HFF-Myc (cell line): ENCODE measurements around the gene ST7.

ENCODE experiments used
- DNase-seq: peaks from one replicate; pipeline ENCODE4 v3.0.0-alpha.2; 2011; ENCODE audit warnings: low read depth; ENCODE audit errors: extremely low read depth
- H3K4me3 ChIP-seq: replicated peaks from 2 replicates; pipeline ENCODE4 v1.5.1; 2011; ENCODE audit warnings: low read depth, mild to moderate bottlenecking, control low read depth, low read length
- TF ChIP-seq, protein P1 (sequence below): IDR thresholded peaks from 2 replicates; pipeline ENCODE4 v1.5.1; 2012; ENCODE audit warnings: mild to moderate bottlenecking, low read depth, low read length, control low read depth; ENCODE audit errors: missing control alignments

Gene ST7

DNA sequence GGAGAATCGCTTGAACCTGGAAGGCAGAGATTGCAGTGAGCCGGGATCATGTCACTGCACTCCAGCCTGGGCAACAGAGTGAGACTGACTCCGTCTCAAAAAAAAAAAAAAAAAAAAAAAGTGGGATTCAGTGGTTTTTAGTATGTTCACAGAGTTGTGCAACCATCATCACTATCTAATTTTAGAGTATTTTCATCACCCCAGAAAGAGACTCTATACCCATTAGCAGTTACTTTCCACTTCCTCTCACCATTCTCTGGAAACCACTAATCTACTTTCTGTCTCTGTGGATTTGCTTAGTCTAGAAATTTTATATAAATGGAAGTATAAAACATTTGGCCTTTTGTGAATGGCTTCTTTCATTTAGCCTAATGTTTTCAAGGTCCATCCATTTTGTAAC lies 113.4 kb downstream of the ST7 start:
- TF ChIP-seq, protein P1, sequence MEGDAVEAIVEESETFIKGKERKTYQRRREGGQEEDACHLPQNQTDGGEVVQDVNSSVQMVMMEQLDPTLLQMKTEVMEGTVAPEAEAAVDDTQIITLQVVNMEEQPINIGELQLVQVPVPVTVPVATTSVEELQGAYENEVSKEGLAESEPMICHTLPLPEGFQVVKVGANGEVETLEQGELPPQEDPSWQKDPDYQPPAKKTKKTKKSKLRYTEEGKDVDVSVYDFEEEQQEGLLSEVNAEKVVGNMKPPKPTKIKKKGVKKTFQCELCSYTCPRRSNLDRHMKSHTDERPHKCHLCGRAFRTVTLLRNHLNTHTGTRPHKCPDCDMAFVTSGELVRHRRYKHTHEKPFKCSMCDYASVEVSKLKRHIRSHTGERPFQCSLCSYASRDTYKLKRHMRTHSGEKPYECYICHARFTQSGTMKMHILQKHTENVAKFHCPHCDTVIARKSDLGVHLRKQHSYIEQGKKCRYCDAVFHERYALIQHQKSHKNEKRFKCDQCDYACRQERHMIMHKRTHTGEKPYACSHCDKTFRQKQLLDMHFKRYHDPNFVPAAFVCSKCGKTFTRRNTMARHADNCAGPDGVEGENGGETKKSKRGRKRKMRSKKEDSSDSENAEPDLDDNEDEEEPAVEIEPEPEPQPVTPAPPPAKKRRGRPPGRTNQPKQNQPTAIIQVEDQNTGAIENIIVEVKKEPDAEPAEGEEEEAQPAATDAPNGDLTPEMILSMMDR, result no peak
- no peak for DNase-seq

DNA sequence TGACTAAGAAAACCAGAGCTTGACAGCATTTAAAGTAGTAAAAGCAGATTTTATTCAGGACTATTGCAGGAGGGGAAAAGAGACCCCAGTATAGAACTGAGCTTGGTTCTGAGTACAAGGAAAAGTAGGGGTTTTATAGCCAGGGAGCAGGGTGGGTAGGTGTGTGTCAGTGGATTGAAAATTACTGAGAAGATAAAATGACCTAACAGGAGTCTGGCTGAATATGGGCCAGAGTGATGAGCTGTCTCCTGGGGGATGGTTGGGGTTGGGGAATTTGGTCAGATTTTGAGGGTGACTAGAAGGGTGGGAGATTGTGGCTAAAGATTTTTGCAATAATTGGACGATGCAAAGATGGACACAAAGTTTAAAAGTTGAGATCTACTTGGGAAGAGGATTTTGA lies 114.0 kb downstream of the ST7 start:
- TF ChIP-seq, protein P1, result no peak
- no peak overlapping the region for H3K4me3 ChIP-seq
- no peak for DNase-seq

More for the DNA sequence above, 113.4 kb downstream of the ST7 start:
- no peak overlapping the region for H3K4me3 ChIP-seq

DNA sequence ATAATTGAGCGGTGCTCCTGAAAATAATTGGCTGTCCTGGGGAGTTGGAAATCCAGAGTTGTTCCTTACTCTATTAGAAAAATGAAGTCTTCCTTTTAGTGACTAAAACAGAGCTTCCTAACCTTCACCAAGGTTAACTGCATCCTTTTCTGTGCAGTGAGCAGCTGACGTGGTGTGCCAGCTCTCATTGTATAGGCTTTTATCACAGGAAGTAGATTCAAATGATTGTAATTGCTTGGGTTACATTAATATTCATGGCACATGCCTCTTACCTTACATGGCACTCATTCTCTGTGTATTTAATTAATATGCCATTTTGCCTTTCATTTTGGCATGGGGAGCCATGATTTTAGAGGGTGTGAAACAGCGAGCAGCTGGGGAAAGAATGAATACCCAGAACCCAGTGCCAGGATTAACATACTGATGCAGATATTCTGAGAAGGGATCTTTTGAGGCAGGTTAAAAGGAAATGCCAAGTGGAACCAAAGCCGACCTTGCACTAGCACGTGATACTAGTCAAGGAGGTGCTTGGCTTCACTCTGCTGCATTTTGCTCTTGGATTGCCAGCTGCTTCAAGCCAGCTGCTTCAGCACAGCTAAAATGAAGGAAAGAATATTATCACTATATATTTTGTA lies 115.3 kb downstream of the ST7 start:
- TF ChIP-seq, protein P1, result no peak
- H3K4me3 ChIP-seq, result no peak overlapping the region
- DNase-seq, result no peak

DNA sequence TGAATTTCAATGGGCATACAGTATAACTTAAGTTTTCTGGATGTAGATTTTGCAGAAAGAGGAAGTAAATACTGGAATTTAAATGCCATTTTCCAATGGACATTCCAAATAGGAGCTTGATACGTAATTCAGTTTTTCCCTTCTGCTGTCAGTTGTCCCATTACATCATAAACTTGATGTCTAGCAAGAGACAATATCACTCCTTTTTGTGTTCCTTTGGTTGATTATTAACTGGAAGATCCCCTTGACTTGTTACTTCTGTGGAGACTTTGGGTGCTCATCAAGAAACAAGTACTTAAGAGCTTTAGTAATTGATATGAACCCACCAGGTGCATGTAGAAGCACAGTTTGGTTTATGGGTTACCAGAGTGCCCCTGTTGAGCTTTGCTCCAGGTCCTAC lies 116.1 kb downstream of the ST7 start:
- H3K4me3 ChIP-seq, result no peak overlapping the region
- no peak for DNase-seq
- TF ChIP-seq, protein P1, result no peak

DNA sequence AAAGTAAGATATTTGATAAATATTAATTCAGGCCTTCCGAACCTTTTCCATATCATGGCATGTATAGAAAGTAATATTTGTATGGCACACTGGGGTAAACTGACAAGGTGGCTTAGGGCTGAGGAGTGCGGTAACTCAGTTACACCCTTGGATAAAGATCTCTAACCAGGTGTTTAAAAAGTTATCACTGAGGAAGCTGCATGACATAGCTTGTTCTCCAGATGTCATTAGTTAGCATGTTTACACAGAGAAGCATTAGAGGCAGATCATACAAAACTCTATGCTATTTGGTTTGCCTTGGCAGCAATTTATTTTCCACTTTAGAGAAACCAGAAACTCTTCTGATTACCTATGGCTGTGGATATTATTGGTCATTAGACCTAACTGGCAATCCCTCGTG lies 118.2 kb downstream of the ST7 start:
- no peak for DNase-seq
- H3K4me3 ChIP-seq, result no peak overlapping the region

DNA sequence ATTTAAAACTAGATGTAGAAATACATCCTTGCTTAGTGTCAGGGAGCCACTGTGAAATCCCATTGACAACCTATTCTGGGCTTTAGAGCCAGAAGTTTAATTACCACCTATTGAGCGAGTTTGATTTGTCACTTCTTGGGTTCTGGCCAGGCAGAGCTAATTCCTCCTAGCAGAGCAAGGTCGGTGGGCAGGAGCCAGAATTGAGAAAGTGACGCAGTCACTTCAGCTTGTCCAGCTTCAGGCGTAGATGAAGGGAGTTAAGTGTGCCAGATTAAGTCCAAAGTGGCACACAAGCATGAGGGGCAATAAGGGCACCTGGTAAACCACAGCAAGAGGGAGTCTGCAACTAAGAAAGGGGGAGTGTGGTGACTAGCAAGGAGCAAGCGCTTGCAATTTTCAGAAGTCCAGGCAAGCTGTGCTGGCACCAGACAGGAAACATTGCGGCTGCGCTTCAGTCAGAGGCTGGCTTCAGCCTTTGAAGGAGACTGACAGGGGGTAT lies 119.4 kb downstream of the ST7 start:
- DNase-seq, result no peak
- TF ChIP-seq, protein P1, result no peak
- no peak overlapping the region for H3K4me3 ChIP-seq

More for the DNA sequence above, 118.2 kb downstream of the ST7 start:
- TF ChIP-seq, protein P1, result no peak

DNA sequence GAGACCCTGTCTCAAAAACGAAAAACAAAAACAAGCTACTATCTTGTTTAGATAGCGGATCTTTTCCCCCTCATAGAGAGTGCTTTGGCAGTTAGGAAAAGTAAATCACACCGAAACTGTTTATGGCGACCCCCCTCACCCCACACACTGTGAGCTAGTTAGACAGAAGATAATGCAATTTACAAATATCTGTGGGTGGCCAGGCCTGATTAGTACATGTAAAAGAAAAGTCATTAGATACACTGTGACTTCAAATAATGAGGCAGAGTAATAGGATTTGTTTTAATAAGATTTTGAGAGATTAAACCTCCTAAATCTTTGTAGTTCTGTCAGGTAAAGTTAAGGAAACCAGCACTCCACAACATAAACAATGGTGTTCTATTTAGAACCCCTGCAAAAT lies 121.1 kb downstream of the ST7 start:
- no peak overlapping the region for H3K4me3 ChIP-seq
- TF ChIP-seq, protein P1, result no peak
- no peak for DNase-seq
